NOMO-1 (cell line): ENCODE results near the gene ALOX5.
"Not testable (repeated sequence)": the region's sequence is repeated elsewhere in the genome, so short reads cannot be mapped to it uniquely, and the experiment has no call there.

Experiments
- DNase-seq, 2 experiments: peaks; one replicate each; lab custom pipeline; 2025; ENCODE audit not compliant: unreplicated experiment in 2 of 2; lab: John Stamatoyannopoulos, UW

The ALOX5 gene

DNA sequence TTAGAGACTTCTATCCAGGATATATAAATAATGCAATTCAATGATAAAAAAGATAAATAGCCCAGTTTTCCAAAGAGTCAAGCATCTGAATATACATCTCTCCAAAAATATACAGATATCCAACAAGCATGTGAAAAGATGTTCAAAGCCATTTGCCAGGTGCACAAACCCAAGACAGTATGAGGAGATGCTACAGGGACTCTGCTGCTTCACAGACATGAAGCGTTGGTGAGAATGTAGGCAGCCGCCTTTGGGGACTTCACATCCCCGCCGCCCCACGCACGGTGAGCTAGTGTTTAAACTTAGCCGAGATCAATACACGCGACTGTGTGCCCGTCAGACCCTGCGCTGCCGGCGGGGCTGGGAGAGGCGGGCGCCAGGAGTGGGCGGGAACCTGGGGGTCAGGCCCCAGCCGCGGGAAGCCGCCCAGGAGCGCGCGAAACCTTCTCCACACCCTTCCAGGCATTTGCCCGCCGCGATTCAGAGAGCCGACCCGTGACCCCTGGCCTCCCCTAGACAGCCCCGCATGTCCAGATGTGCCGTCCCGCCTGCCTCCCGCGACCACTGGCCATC, 927 bp upstream of the ALOX5 start:
- DNase-seq = no peak

DNA sequence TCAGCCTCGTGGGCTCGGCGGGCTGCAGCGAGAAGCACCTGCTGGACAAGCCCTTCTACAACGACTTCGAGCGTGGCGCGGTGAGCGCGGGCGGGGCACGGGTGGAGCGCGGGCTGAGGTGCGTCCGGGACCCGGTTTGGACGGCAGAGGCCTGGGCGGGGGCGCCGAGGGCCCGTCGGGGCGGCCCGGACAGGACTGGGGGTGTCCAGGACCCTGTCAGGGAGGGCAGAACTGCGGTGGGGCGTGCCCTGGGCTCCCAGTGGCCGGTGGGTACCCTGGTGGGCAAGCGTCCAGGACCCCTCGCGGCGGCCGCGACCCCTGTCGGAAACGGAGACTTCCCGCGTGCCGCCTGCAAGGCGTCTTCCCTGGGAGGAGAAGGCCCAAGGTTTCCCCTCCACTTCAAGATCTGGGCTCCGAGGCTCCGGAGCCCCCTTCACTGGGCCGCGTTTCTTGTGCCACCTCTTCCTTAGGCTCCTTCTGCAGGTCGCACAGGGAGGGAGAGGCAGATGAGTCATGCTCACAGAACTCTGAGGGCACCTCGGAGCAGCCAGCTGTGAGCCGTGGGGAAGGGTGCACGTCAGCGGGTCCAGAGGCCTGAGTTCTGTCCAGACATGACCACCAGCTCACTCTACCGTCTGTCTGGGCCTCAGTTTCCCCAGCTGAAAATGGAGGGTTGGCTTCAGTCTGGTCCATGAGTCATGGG, 485 bp downstream of the ALOX5 start:
- DNase-seq = no peak

DNA sequence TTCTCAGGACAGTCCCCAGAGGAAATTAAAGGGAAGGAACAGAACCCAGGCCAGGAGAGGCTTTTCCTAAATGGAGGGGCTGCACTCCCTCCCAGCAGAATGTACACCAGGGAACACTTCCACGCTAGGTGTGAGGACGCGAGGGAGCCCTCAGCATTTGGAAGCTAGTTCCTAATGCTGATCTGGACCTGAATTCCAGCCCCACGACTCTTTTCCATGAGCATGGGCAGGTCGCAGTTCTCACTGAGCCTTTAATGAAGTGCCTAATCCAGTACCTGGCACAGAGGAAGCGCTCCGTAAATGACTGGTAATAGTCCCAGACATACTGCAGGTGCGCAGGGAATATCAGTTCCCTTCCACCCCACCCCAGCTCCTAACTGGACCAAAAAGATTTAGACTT, 1.1 kb downstream of the ALOX5 start:
- no peak for DNase-seq

DNA sequence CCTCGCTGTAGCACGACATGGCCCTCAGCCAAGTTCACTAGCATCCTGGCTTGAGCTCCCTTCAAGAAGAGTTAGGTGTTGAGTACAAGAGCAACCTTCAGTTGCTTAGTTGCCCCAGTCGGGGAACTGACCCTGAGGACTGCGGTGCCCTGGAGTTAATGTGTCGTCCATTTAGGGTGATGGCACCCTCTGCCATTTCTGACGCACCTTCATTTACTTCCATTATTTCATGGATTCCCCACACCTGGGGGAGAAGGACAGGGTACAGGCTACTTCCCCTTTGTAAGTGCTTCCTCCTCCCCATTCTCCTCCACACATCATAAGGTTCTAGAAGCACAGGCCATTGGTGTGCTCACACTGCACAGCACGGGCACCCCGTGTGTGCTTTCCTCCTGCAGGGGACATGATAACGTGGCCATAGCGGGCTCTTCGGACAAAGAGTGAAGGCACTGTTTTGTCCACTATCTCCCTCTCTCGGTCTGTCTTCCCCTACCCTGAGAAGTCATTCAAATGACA, 1.8 kb downstream of the ALOX5 start:
- DNase-seq = peak; percentile 50 to 66

DNA sequence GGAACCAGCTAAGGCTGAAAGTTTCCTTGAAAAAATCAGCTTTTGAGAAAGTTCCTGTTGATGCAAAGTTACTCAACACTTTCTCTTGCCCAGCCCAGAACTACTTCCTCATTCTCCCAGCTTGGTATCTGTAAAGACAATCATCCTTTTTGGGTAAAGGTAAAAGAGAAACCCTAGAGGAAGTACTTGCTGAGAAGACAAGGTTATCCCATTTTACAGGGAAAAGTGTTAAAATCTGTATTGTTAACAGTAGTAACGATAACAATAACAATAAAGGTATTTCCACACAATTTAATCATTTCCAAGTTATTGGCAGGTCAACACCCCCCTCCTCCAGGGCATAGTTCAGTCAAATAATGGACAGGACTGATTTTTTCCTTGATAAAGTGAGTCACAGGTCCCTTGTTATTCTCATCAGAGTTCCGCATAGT, 2.4 kb downstream of the ALOX5 start:
- DNase-seq = peak; percentile 74 to 91

DNA sequence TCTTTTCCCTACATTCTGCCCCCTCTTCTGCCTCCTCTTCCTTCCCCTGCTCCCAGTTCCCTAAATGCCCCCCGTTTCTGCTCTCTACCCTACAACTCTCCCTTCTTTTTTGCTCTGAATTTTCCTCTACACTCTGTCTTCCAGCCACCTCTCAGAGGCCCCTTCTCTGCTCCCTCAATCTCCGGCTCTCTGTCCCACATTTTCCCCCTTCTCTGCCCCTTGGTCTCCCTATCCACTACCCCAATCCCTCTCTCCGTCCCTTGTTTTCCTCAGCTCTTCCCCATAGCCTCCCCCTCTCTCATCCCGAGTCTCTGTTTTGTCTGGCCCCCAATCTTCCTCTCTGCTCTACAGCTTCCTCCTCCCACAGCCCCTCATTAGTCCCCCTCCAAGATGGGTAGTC, 3.3 kb downstream of the ALOX5 start:
- no peak for DNase-seq

DNA sequence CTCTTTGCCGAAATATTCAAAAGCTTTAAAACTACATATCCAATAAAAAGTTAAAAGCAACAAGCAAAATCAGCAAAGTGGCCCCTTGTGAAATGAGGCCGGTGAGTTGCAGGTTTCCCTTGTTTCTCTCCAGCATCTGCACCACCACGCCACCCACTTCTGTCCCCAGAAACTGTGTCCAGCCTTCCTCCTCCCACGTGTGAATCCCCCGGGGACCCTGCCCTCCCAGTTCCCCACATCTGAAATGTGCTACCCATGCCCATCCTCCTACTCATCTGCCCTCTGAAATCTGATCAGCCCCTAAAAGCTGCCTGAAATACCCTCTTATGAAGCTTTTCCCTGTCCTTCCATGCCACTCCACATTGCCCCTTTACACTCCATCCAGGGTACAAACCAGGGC, 3.8 kb downstream of the ALOX5 start:
- DNase-seq = no peak

DNA sequence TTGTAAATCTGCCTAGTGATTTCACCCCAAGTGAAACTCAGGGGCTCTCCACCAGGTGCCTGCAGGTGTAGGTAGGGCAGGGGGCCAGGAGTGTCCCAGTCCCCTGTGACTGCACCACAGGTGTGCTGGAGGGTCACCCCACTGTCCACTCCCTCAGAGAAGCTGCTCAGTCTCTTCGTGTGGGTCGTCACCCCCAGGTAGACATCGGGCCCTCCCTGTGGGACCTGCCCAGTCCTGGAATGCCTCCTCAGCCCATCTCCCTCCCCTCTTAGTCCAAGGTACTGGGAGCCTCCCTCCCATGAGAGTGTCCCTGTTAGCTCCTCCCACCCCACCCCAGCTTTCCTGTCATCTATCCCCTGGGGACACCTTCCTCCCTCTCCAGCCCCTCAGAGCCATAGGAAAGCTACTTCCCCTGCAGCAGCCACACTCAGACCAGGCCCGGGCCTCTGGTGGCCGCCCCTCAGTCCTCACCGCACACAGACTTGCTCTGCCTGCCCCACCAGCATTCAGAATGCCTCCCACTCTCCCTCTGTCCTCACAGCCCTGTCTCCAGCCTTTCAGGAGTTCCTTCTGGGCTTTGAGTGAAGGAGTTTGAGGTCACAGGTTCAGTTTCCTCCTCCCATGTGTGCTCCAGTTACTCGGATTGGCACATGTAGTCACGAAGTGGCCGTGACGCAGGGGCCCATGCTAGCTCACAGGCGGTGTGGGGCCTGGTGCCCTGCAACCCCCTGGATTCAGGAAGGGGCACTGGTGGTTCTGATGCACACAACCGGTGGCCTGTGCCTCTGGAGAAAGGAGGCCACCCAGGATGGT, 5.1 kb downstream of the ALOX5 start:
- peak in 1 of 2 experiments; percentile 16 for DNase-seq

DNA sequence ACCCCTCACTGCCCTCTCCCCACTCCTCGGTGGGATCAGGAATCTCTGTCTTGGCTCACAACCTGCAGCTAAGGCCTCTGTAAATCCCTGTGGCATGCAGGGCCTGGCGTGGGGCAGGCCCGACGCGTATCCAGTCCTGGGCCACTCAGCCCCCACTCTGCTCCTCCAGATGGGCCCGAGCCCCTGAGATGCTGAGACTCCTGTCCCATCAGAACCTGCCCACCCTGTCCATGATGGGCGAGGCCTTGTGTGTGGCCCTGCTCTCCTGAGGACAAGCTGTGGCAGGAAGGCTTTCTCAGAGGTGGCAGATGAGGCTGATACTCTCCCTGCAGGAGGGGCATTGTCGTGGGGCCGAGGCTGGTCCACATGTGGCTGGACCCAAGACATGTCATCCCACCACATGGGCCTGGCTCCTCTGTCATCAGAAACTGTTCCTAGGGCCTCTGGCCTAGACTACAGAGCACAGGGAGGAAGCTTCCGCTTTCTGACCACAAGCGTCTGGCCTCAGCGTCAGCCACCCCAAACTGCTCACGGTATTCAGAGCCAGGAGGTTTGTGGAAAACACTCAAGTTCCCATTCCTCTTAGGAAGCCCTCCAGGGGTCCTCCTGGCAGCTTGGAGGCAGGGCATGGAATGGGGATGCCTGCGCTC, 6.0 kb downstream of the ALOX5 start:
- DNase-seq = peak; percentile 71 to 81

DNA sequence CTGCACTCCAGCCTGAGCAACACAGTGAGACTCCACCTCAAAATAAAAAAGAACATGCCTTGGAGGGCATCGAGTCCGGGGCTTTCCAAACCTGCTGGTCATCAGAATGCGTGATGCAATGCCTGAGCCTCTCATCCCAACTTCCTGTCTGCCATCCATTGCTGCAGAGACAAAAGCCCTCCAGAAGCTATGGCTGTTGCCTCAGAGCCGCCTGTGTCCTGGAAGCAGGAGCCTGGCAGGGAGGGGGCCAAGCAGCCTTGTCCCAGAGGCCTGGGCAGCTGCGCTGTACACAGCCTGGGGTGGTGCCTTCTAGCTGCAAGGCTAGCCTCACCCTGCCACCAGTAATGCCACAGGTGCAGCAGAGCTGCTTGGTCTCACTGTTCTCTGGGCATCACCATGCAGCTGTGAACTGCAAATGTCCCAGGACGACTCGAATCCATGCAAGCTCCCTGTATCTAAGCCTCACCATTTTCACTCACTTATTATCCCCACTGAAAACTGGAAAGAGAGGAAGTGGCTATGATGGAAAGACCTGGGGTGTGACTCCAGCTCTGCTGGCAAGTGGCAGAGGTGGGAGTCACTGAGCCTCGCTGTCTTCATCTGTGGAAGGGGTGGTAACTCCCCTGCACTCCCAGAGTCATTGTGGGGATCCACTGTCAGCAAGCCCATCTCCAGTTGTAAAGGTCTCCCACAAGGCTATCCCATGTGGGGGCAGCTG, 7.0 kb downstream of the ALOX5 start:
- no peak for DNase-seq

DNA sequence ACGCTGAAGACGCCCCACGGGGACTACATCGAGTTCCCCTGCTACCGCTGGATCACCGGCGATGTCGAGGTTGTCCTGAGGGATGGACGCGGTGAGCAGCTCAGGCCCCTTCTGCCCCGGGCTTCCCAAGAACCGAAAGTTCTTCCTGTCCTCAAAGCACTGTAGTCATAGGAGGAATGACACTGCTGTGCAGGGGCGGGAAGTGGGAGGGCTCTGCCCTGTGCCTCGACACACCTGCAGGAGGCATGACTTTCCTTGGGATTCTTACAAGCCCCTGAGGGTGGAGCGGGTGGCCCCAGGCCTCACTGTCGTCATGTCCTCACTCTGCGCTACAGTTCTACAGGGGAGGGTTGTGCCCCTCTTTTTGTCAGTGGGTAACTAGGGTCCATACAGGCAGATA, 8.6 kb downstream of the ALOX5 start:
- DNase-seq = no peak

DNA sequence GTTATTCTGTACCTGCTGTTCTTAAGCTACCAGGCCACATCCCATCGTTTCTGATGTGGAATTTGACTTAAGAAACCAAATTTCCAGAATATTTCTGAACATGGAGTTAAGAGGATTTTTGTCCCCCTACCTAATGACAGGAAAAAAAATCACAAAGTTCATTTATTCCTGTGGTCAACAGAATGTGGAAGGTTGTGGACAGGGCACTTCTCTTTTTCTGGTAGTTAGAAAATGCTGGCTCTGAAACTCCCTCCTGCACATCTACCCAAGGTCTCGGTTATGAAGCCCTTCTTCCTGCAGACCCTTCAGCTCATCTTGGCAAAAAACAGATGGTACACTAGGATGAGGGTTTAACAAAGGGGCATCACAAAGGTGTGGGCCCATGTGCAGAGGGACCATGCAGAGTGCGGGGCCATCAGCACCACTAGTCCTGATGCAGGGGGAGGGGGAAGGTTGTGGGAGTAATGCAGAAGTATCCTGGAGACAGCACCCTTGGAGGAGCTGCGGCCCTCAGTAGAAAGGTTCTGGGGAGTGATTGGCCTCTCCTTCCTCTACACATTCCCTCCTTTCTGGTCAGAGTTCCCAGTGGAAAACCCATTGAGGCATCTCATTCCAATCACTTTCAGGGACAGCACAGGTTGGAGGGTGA, 9.8 kb downstream of the ALOX5 start:
- peak; percentile 36 to 55 for DNase-seq

DNA sequence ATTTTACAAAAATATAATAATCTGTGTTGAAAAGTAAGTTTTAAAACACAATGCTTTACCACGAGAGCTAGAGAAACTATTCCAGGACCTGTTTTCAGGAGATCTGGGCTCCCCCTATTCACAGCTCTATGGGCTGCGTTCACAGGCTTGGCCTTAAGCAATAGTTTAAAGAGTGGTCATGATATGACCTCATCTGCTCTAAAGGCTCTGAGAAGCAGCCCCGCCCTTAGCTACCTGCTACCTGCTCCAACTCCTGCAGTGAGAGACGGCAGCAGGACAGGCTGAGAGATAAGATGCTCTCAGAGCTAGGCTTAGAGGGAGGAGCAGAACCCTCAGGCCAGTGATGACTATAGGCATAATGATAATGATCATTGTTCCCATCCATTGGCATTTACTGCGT, 12.6 kb downstream of the ALOX5 start:
- no peak for DNase-seq

DNA sequence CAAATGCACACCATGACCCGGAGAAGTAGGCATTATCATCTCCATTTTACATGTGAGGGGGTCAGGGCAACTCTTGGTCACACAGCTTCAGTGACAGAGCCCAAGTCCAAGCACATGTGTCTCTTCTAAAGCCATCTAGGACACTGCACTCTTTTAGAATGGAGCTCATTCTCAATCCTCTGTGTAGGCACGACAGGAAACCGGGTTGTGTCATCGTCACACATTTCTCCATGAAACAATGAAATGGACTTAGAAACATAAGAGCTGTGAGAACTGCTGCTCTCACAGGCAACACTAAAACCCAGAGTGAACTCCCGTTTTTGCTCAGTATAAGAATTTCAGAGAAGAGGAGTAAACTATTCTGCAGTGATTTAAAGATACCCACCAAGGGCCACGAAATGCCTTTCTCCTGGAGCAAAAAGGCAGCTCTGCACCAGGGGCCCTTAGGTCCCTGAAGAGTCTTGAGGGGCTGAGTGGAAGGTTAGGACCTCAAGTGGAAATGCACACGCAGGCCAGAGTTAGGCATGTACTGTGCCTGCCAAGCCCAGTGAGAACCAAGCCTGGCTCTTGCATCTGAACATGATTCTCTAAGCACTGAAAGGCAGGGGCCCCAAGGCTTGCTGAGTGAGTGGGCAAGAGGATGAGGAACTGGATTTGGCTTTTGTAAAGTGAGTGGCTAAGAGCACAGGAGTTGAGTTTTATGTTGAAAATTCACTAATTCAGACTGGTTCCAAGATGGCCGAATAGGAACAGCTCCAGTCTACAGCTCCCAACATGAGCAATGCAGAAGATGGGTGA, 13.3 kb downstream of the ALOX5 start:
- no peak for DNase-seq

DNA sequence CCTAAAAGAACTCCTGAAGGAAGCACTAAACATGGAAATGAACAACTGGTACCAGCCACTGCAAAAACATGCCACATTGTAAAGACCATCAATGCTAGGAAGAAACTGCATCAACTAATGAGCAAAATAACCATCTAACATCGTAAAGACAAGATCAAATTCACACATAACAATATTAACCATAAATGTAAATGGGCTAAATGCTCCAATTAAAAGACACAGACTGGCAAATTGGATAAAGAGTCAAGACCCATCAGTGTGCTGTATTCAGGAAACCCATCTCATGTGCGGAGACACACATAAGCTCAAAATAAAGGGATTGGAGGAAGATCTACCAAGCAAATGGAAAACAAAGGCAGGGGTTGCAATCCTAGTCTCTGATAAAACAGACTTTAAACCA, 15.7 kb downstream of the ALOX5 start:
- not testable (repeated sequence) for DNase-seq

DNA sequence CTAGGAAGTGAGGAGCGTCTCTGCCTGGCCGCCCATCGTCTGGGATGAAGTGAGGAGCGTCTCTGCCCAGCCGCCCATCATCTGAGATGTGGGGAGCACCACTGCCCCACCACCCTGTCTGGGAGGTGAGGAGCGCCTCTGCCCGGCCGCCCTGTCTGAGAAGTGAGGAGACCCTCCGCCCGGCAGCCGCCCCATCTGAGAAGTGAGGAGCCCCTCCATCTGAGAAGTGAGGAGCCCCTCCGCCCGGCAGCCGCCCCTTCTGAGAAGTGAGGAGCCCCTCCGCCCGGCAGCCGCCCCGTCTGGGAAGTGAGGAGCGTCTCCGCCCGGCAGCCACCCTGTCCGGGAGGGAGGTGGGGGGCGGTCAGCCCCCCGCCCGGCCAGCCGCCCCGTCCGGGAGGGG, 17.6 kb downstream of the ALOX5 start:
- not testable (repeated sequence) for DNase-seq

DNA sequence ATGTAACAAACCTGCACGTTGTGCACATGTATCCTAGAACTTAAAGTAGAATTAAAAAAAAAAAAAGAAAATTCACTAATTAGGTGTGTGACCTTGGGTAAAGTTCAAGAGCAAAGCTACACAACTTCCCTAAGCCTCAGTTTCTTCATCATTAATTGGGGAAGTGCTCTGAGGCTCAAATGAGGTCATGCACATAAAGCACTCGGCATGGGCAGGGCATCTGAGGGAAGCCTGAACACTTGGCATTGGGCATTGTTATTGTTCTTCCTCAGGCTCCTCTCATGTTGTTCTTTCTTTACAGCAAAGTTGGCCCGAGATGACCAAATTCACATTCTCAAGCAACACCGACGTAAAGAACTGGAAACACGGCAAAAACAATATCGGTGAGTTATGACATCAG, 21.5 kb downstream of the ALOX5 start:
- no peak for DNase-seq

DNA sequence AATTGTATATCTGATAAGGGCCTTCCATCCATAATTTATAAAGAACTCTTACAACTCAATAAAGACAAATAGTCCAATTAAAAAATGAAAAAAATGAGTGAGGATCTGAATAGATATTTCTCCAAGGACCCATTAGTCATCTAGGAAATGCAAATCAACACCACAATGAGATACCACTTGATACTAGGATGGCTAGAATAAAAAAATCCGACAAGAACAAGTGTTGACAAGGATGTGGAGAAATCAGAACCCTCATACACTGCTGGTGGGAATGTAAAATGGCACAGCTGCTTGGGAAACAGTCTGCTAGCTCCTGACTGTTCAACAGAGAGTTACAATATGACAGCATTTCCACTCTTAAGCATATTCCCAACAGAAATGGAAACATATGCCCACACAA, 24.6 kb downstream of the ALOX5 start:
- no peak for DNase-seq

DNA sequence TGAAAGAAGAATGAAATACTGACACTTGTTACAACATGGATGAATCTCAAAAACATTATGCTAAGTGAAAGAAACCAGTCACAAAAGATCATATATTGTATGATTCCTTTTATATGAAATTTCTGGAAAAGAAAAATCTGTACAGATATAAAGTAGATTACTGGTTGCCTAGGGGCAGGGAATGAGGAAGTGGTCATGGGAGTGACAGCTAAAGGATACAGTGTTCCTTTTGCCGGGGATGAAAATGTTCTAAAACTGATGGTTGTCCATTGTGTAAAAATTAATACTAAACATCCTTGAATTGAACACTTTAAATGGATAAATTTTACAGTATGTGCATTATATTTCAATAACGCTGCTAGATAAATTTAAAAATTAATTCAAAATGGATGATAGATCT, 25.1 kb downstream of the ALOX5 start:
- DNase-seq = no peak
